Ovary (tissue), 9 donors: ENCODE data around the gene KCNMA1. TPM values are rescaled to one million over a fixed set of nuclear protein-coding genes. Genes with fewer than 3 reads are reported as not detected.
"Not testable (repeated sequence)": the region's sequence is repeated elsewhere in the genome, so short reads cannot be mapped to it uniquely, and the experiment has no call there.

Experiments
- DNase-seq, 5 donors: peaks; one replicate each; pipeline ENCODE4 v3.0.0-alpha.2; 2019 to 2020
- H3K27ac ChIP-seq, 2 donors: fragments of 200-600 bp; one replicate each; pipeline versions ENCODE4 v1.5.1 to v1.8.0; 2019 to 2022
- H3K27me3 ChIP-seq: fragments of 200-600 bp; one replicate; pipeline ENCODE4 v1.8.0; 2022
- H3K36me3 ChIP-seq: fragments of 200-600 bp; sonication (generic); one replicate; pipeline ENCODE4 v1.5.1; 2019
- H3K4me1 ChIP-seq: one replicate; pipeline ENCODE4 v1.8.1; 2013; ENCODE audit warnings: mild to moderate bottlenecking, moderate library complexity; ENCODE audit not compliant: insufficient read depth
- H3K4me3 ChIP-seq: fragments of 200-600 bp; sonication (generic); one replicate; pipeline ENCODE4 v1.5.1; 2017
- H3K9me3 ChIP-seq, 2 donors: fragments of 200-600 bp in 1 of 2; sonication (generic) in 1 of 2; one replicate each; pipeline versions ENCODE4 v1.5.1 to v1.8.1; 2013 to 2019; ENCODE audit warnings: mild to moderate bottlenecking in 1 of 2, moderate library complexity in 1 of 2
- EP300 ChIP-seq: sonication (generic); formaldehyde crosslinking; IDR thresholded peaks from one replicate; pipeline ENCODE4 v1.6.1; 2017; ENCODE audit warnings: antibody characterized with exemption
- POLR2A ChIP-seq: fragments of 450-650 bp; IDR thresholded peaks from one replicate; pipeline ENCODE4 v1.6.1; 2017; ENCODE audit warnings: antibody characterized with exemption, mild to moderate bottlenecking, moderate library complexity
- WGBS, 3 donors: extraction: QIAGEN DNeasy Blood & Tissue Kit in 1 of 3; methylation state at CpG; one replicate each; pipeline versions ENCODE4 v1.1.5 to v1.1.7; 2013 to 2017; 5-methylcytosine and 5-hydroxymethylcytosine counted together
- intact Hi-C, 4 donors: fragments of 100-400 bp; cut with DNase I; formaldehyde crosslinking; loops; one replicate each; pipeline versions ENCODE4 v1.11.0 to v1.15.1; 2022 to 2023
- polyA plus RNA-seq, 2 donors: library from polyadenylated mRNA; stranded (reverse); fragments of 200-250 nt in 1 of 2; fragments of 350-450 nt in 1 of 2; fragmentation: Illumina TruSeq in 1 of 2; extraction: RNeasy Lipid Tissue Mini Kit (QIAGEN cat#74804) in 1 of 2; gene quantifications; one replicate each; pipeline ENCODE4 v1.2.3, GENCODE V29; 2013 to 2014
- total RNA-seq, 7 donors: library from RNA; depleted of rRNA in 2 of 7; stranded (reverse); fragments of >200 nt in 2 of 7; fragmentation: NEBNext Ultra II Directional in 3 of 7; extraction: Animal tissue kit (Norgen Biotek cat#: 25700) in 3 of 7; gene quantifications; one replicate each; pipeline versions ENCODE4 v1.1.0 to v1.2.4, GENCODE V29; 2016 to 2023
- TF ChIP-seq, protein P1 (sequence below), 3 donors: fragments of 450-650 bp in 2 of 3; fragments of 200-600 bp in 1 of 3; IDR thresholded peaks; one replicate each; pipeline versions ENCODE4 v1.5.1 to v1.8.0; 2016 to 2022; ENCODE audit warnings: antibody characterized with exemption in 3 of 3, mild to moderate bottlenecking in 1 of 3
- donor health status: DM: no; HTN: no; CAD: no; lungs with moderate emphysema.
- donor health status: DM: no; HTN: no; CAD: no.
- donor health status: Bipolar disorder and iron deficiency.
- donor health status: DM: yes; HTN: yes; CAD: no.
- donor health status: DM: no; HTN: no; CAD: no.
- donor health status: DM: yes; HTN: yes; CAD: no.

Gene KCNMA1
- total and polyA plus RNA-seq, 9 donors = 7.0 to 83.8 (median 25.1) TPM

DNA sequence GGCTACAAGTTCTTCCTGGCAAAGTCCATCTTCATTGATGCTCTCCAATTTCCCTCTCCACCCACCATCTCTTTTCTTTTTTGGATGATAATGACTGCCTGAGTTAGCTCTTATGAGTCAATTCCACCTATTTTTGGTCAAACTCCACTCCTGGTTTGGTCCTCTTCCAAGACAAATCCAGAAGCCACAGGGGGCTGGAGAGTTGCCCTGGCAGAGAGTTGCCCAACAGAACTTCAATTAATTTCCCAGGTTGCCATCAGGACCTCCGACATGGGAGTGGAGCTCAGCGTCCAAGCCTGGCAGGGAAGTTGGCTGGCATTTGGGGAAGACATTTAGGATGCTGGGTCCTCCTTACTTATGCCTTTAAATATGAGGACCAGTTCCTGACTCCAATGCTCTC, 29.2 kb upstream of the KCNMA1 start:
- DNase-seq = no peak
- Histone ChIP-seq H3K4me3 (no peak overlapping the region), H3K9me3 (no peaks in the 10 kb centered on the region), H3K27ac (no peak overlapping the region), H3K4me1 (no peaks in the 10 kb centered on the region), H3K36me3 (no peaks in the 10 kb centered on the region), H3K27me3 (no peaks in the 10 kb centered on the region)
- 92 to 95% (median 93%) methylated on average over 2 of the region's 2 CpGs for WGBS, 3 donors
- TF ChIP-seq EP300 (no peak), POLR2A (no peak)
- TF ChIP-seq, protein P1, sequence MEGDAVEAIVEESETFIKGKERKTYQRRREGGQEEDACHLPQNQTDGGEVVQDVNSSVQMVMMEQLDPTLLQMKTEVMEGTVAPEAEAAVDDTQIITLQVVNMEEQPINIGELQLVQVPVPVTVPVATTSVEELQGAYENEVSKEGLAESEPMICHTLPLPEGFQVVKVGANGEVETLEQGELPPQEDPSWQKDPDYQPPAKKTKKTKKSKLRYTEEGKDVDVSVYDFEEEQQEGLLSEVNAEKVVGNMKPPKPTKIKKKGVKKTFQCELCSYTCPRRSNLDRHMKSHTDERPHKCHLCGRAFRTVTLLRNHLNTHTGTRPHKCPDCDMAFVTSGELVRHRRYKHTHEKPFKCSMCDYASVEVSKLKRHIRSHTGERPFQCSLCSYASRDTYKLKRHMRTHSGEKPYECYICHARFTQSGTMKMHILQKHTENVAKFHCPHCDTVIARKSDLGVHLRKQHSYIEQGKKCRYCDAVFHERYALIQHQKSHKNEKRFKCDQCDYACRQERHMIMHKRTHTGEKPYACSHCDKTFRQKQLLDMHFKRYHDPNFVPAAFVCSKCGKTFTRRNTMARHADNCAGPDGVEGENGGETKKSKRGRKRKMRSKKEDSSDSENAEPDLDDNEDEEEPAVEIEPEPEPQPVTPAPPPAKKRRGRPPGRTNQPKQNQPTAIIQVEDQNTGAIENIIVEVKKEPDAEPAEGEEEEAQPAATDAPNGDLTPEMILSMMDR (IDR thresholded peaks at IDR 0.05) = no peak
- intact Hi-C loops = no loop called here

DNA sequence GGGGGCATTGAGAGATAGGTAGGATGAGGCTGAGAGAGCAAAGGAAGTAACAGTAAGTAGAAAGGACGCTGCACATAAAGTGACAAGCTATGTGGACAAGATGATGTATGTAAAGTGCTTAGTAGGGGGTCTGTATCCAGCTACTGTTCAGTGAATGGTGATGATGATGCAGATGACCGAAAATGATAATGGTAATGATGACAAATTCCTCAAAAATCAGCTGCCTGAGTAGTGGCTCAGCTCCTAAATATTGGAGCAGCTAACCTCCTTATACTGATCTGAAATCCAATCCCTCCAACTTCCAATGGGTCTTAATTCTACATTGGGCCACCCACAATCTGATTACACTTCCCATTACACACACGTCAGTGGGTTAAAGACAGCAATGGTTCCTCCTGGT, 27.1 kb upstream of the KCNMA1 start:
- no peak for DNase-seq
- intact Hi-C loops = no loop called here
- WGBS, 3 donors = 65 to 70% (median 66%) methylated on average over 3 of the region's 3 CpGs
- no peaks in the 10 kb centered on the region for H3K9me3 ChIP-seq
- no peak overlapping the region for H3K4me3 ChIP-seq
- H3K4me1 ChIP-seq = no peaks in the 10 kb centered on the region
- no peak for TF ChIP-seq POLR2A
- TF ChIP-seq, protein P1 (IDR thresholded peaks at IDR 0.05) = no peak
- no peak for TF ChIP-seq EP300
- no peaks in the 10 kb centered on the region for H3K27me3 ChIP-seq
- H3K36me3 ChIP-seq = no peaks in the 10 kb centered on the region
- H3K27ac ChIP-seq = no peak overlapping the region

DNA sequence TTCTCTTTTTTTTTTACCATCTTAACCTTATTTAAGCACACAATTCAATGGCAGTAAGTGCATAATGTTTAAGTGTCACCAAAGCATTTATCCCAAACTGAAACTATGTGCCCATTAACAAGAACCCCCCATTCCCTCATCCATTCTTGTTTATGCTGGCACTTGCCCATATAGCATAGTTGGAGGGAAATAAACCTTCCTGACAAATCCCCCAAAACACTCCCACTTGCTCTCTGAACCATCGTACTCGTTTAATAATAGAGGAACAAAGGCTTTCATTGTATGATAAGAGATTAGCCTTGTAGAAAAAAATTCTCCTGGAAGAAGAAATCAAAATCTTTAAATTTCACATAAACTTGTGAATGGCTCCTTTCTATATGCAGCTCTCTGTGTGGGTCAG, 26.4 kb upstream of the KCNMA1 start:
- H3K27me3 ChIP-seq = no peaks in the 10 kb centered on the region
- no peaks in the 10 kb centered on the region for H3K9me3 ChIP-seq
- intact Hi-C loops = no loop called here
- no peak for DNase-seq
- H3K27ac ChIP-seq = no peak overlapping the region
- TF ChIP-seq POLR2A = no peak
- TF ChIP-seq, protein P1 (IDR thresholded peaks at IDR 0.05) = no peak
- TF ChIP-seq EP300 = no peak
- no peaks in the 10 kb centered on the region for H3K4me1 ChIP-seq
- WGBS, 3 donors = 5 to 7% (median 6%) methylated on average over 2 of the region's 2 CpGs
- H3K36me3 ChIP-seq = no peaks in the 10 kb centered on the region
- H3K4me3 ChIP-seq = no peak overlapping the region

DNA sequence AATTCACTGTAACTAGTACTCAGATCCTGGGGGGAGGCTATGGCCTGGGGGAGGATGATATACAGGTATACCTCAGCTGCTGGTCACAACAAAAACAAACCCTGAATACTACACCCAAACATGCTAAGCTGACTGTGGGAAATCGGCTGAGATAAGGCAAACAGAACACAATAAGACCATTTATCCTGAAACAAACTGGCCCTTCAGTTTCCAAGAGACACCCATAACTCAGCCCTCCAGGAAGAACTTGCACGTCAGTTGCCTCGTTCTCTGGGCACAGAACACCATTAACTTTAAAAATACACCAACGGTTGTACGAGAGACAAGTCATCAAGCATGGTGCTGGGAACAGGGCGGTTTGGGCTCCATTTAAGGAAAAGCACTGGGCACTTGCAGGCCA, 24.1 kb upstream of the KCNMA1 start:
- 64 to 69% (median 65%) methylated on average over 6 of the region's 6 CpGs for WGBS, 3 donors
- Histone ChIP-seq H3K4me3 (no peak overlapping the region), H3K27me3 (no peaks in the 10 kb centered on the region), H3K4me1 (no peaks in the 10 kb centered on the region), H3K9me3 (no peaks in the 10 kb centered on the region), H3K27ac (no peak overlapping the region), H3K36me3 (no peaks in the 10 kb centered on the region)
- intact Hi-C loops = no loop called here
- DNase-seq = no peak
- no peak for TF ChIP-seq EP300
- TF ChIP-seq, protein P1 (IDR thresholded peaks at IDR 0.05) = no peak

DNA sequence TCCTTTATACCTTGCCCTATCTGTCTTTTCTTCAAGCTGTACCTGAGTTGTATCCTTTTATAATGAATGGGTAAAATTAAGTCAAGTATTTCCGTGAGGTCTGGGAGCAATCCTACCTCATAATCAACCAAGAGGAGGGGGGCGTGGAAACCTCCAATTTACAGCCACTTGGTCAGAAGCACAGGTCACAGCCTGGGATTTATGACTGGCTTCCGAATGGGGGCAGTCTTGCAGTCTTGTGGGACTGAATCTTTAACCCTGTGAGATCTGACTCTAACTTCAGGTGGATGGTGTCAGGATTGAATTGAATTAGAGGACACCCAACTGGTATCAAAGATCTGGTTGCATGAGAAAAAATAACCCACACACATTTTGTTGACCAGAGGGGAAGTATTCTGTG, 23.5 kb upstream of the KCNMA1 start:
- no peaks in the 10 kb centered on the region for H3K36me3 ChIP-seq
- no peak for DNase-seq
- TF ChIP-seq EP300 (no peak), POLR2A (no peak)
- TF ChIP-seq, protein P1 (IDR thresholded peaks at IDR 0.05) = no peak
- intact Hi-C loops = no loop called here
- no peaks in the 10 kb centered on the region for H3K9me3 ChIP-seq
- H3K4me3 ChIP-seq = no peak overlapping the region
- no peaks in the 10 kb centered on the region for H3K27me3 ChIP-seq
- H3K27ac ChIP-seq = no peak overlapping the region
- H3K4me1 ChIP-seq = no peaks in the 10 kb centered on the region
- WGBS, 3 donors = 48 to 56% (median 53%) methylated on average over 3 of the region's 3 CpGs

DNA sequence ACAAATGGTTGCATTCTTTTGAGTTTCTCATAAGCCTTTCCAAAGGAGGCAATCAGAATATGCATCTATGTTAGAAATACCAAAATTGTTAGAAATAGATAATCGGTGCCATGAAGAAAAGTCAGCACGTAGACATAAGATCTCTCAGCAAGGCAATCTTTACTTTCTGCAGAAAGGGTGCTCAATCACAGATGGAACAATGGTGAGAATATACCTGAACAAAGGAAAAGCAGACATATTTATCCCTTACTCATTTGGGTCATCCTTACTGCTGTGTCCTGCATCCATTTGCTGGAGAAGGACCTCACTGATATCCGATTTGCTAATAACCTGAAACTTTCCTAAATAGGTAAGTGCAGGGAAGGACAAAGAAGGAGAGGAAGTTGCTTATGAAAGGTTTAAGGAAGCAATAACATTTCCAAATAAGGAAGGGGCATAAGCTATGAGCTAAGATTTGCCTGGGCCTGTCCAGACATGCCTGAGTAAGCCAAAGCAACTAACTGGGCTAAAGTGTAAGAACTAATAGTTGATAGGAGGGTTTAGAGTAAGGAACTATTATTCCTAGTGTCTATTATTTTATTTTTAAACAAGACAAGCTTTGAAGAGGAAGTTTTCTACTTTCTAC, 21.6 kb upstream of the KCNMA1 start:
- intact Hi-C loops, H3K27me3 ChIP-seq, H3K9me3 ChIP-seq, H3K27ac ChIP-seq, H3K4me1 ChIP-seq, DNase-seq, H3K36me3 ChIP-seq, H3K4me3 ChIP-seq: not testable (repeated sequence)
- 93 to 97% (median 95%) methylated on average over 3 of the region's 3 CpGs for WGBS, 3 donors
